ENCODE measurements around the gene MYO6. TPM values are rescaled to one million over a fixed set of nuclear protein-coding genes. Genes with fewer than 3 reads are reported as not detected.

Gene MYO6
- total and polyA plus RNA-seq, 4 donors: 15.6 to 100 (median 51.7) TPM

DNA sequence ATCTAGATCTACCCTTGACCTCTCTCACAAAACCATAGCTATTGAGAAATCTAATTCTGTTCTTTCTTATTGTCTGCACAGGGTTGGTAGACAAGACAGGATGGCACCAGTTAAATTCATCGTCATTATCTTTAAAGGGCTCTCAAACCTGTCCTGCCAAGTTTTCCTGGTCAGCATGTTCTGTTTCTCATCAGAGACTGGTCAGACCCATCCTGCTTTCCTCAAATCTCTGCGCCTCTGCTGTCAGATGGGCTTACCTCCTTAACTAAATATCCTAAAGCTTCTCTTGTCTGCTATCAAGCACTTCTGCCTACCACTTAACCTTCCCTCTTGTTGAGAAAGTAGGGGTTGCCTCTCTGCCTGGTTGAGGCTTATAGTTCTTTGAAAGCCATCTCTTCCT lies 125.2 kb downstream of the MYO6 start:
- Histone ChIP-seq H3K9ac (ENCODE audit: insufficient read depth in 1 of 2, low read length in 2 of 2) (no peak overlapping the region), H3K27ac (ENCODE audit: low read depth in 1 of 2, low read length in 1 of 2) (no peak overlapping the region), H3K4me1 (ENCODE audit: control insufficient read depth in 5 of 5, insufficient read depth in 5 of 5, low read length in 5 of 5) (no peaks in the 10 kb centered on the region), H3K27me3 (ENCODE audit: control insufficient read depth in 3 of 3, insufficient read depth in 3 of 3, low read length in 2 of 3) (no peaks in the 10 kb centered on the region), H3K36me3 (ENCODE audit: control insufficient read depth in 4 of 4, insufficient read depth in 4 of 4, low read length in 4 of 4) (peaks cover 0 to 10% (median 4%) of the 10 kb centered on the region in 4 donors), H3K4me3 (no peak overlapping the region), H3K9me3 (ENCODE audit: control insufficient read depth in 4 of 4, insufficient read depth in 3 of 4, low read length in 3 of 4) (no peaks in the 10 kb centered on the region)
- ATAC-seq (ENCODE audit: insufficient read depth, low FRiP score): no peak
- DNase-seq: no peak
- no peak for TF ChIP-seq CTCF (IDR thresholded peaks at IDR 0.05; ENCODE audit: control extremely low read depth, extremely low read depth)
- WGBS, 2 donors: 91 to 94% methylated on average over 2 of the region's 2 CpGs

DNA sequence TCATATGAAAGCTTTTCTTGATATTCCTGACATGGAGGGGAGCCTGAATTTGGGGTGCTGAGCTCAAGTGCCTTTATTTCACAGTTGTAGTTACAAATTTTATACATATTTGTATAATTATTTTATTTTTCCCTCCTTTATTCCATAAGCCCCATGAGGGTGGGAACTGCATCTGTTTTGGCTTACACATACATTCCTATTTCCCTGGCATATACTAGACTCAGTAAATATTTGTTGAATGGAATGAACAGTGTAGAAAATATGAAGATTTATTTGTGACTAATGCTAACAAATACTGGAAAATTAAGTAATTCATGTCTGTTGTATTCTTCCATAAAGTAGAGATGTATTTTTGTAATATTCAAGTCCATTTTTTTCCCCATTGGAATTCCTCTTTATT lies 127.1 kb downstream of the MYO6 start:
- H3K36me3 ChIP-seq (ENCODE audit: control insufficient read depth in 4 of 4, insufficient read depth in 4 of 4, low read length in 4 of 4): peaks cover 0 to 10% (median 4%) of the 10 kb centered on the region in 4 donors
- H3K27me3 ChIP-seq (ENCODE audit: control insufficient read depth in 3 of 3, insufficient read depth in 3 of 3, low read length in 2 of 3): no peaks in the 10 kb centered on the region
- TF ChIP-seq CTCF (IDR thresholded peaks at IDR 0.05; ENCODE audit: control extremely low read depth, extremely low read depth): no peak
- no peaks in the 10 kb centered on the region for H3K9me3 ChIP-seq (ENCODE audit: control insufficient read depth in 4 of 4, insufficient read depth in 3 of 4, low read length in 3 of 4)
- no peaks in the 10 kb centered on the region for H3K4me1 ChIP-seq (ENCODE audit: control insufficient read depth in 5 of 5, insufficient read depth in 5 of 5, low read length in 5 of 5)
- DNase-seq (no peak), ATAC-seq (ENCODE audit: insufficient read depth, low FRiP score) (no peak)
- no peak overlapping the region for H3K4me3 ChIP-seq
- H3K27ac ChIP-seq (ENCODE audit: low read depth in 1 of 2, low read length in 1 of 2): no peak overlapping the region
- H3K9ac ChIP-seq (ENCODE audit: insufficient read depth in 1 of 2, low read length in 2 of 2): no peak overlapping the region

GRCh38 chr6:75880305-75880704 lies 131.3 kb downstream of the MYO6 start:
- no peak overlapping the region for H3K4me3 ChIP-seq
- peaks cover 0 to 4% (median 1%) of the 10 kb centered on the region in 4 donors for H3K36me3 ChIP-seq (ENCODE audit: control insufficient read depth in 4 of 4, insufficient read depth in 4 of 4, low read length in 4 of 4)
- H3K9ac ChIP-seq (ENCODE audit: insufficient read depth in 1 of 2, low read length in 2 of 2): no peak overlapping the region
- DNase-seq: no peak
- H3K27ac ChIP-seq (ENCODE audit: low read depth in 1 of 2, low read length in 1 of 2): no peak overlapping the region
- WGBS, 2 donors: 95 to 99% methylated on average over 1 of the region's 1 CpG
- no peaks in the 10 kb centered on the region for H3K9me3 ChIP-seq (ENCODE audit: control insufficient read depth in 4 of 4, insufficient read depth in 3 of 4, low read length in 3 of 4)
- no peak for TF ChIP-seq CTCF (IDR thresholded peaks at IDR 0.05; ENCODE audit: control extremely low read depth, extremely low read depth)
- ATAC-seq (ENCODE audit: insufficient read depth, low FRiP score): no peak
- no peaks in the 10 kb centered on the region for H3K27me3 ChIP-seq (ENCODE audit: control insufficient read depth in 3 of 3, insufficient read depth in 3 of 3, low read length in 2 of 3)
- H3K4me1 ChIP-seq (ENCODE audit: control insufficient read depth in 5 of 5, insufficient read depth in 5 of 5, low read length in 5 of 5): peaks cover 0 to 6% (median 0%) of the 10 kb centered on the region in 5 donors

DNA sequence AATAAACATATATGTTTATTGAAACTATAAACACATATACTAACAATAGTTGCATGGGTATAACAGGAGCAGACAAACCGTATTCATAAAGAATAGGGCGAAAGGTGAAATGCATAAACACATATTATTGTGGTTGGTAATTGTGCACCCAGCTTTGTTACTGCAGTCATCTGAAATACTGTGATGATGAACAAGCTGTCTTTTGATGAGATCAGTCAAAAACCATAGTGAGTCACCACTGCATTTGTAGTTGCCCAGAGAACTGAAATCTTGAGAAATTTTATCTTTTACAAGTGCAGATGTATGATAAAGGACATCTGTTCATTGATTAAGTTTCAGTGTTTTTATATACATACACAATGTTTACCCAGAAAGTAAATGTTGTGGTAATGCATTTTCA lies 133.7 kb downstream of the MYO6 start:
- Histone ChIP-seq H3K27ac (ENCODE audit: low read depth in 1 of 2, low read length in 1 of 2) (no peak overlapping the region), H3K36me3 (ENCODE audit: control insufficient read depth in 4 of 4, insufficient read depth in 4 of 4, low read length in 4 of 4) (peaks cover 0 to 4% (median under 1%) of the 10 kb centered on the region in 4 donors), H3K9me3 (ENCODE audit: control insufficient read depth in 4 of 4, insufficient read depth in 3 of 4, low read length in 3 of 4) (no peaks in the 10 kb centered on the region), H3K9ac (ENCODE audit: insufficient read depth in 1 of 2, low read length in 2 of 2) (no peak overlapping the region), H3K4me3 (no peak overlapping the region), H3K27me3 (ENCODE audit: control insufficient read depth in 3 of 3, insufficient read depth in 3 of 3, low read length in 2 of 3) (no peaks in the 10 kb centered on the region), H3K4me1 (ENCODE audit: control insufficient read depth in 5 of 5, insufficient read depth in 5 of 5, low read length in 5 of 5) (peaks cover 0 to 6% (median 0%) of the 10 kb centered on the region in 5 donors)
- no peak for TF ChIP-seq CTCF (IDR thresholded peaks at IDR 0.05; ENCODE audit: control extremely low read depth, extremely low read depth)
- no peak for ATAC-seq (ENCODE audit: insufficient read depth, low FRiP score)
- peak in 1 of 3 donors; percentile 11 for DNase-seq
- 92 to 96% methylated on average over 2 of the region's 2 CpGs for WGBS, 2 donors
